Right forelimb (tissue), 1 donor: Measurements from ENCODE around the gene HCAR1.
"Not testable (repeated sequence)": the region's sequence is repeated elsewhere in the genome, so short reads cannot be mapped to it uniquely, and the experiment has no call there.

Source experiments
- DNase-seq: peaks from one replicate; pipeline ENCODE4 v3.0.0-alpha.2; 2018

The HCAR1 gene

GRCh38 chr12:122721057-122721545 is 9.5 kb downstream of the HCAR1 start:
- DNase-seq: no peak

DNA sequence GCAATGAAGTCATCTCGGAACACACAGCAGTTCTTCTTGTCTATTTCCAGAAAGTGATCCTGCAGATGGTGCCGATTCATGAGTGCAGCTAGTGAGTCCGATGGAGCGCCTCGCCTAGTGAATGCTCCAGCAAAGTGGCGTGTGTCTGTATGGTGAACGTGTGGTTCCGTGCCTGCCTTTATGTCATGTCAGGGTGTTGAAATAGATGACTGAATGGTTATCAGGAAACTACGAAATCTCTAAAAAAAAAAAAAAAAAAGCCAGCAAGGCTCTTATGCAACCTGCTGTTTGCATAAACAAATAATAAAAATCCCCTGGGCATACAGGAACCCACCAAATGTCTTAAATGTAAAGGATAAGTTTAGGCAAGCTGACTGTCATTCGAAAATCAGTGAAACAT is 14.0 kb downstream of the HCAR1 start, which contains the start of gene HCAR3:
HCAR3 (minus strand) TSS at position 154 of the 400 bp plus-strand sequence; CDS start at position 80, 74 bp downstream.
- DNase-seq: not testable (repeated sequence)

- DNase-seq: not testable (repeated sequence)
Measured at GRCh38 chr12:122715211-122715610, 15.4 kb downstream of the HCAR1 start.

GRCh38 chr12:122713491-122714188 is 17.0 kb downstream of the HCAR1 start:
- DNase-seq: not testable (repeated sequence)

- DNase-seq: not testable (repeated sequence)
Measured at GRCh38 chr12:122711266-122711665, 19.4 kb downstream of the HCAR1 start.

DNA sequence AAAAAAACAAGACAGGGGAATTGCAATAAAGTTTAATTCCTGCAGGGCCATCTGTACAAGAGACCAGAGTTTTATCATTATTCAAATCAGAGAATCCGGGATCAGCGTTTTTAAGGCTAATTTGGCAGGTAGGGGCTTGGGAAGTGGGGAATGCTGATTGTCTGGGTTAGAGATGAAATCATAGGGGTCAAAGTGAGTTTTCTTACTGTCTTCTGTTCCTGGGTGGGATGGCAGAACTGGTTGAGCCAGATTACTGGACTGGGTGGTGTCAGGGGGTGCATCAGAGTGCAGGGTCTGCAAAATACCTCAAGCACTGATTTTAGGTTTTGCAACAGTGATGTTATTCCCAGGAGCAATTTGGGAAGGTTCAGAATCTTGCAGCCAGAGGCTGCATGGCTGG is 20.3 kb downstream of the HCAR1 start:
- DNase-seq: not testable (repeated sequence)

DNA sequence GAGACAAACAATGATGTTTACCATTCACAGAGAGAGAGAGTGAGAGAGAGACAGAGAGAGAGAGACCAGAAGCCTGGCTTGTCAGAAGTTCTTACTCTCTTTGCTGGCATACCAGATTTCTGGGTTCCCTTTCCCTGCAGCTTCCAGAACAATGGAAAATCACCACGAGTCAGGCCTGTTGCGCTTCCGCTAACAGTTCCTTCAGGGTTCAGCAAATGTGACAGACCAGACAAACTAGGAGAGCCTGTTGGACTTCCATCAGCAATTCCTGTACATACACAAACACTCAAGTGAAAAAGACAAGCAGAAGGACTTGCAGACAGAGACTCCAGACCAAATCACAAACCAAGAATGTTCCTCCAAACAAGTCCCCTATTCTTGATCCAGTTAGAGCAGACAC is 21.4 kb downstream of the HCAR1 start:
- DNase-seq: not testable (repeated sequence)

DNA sequence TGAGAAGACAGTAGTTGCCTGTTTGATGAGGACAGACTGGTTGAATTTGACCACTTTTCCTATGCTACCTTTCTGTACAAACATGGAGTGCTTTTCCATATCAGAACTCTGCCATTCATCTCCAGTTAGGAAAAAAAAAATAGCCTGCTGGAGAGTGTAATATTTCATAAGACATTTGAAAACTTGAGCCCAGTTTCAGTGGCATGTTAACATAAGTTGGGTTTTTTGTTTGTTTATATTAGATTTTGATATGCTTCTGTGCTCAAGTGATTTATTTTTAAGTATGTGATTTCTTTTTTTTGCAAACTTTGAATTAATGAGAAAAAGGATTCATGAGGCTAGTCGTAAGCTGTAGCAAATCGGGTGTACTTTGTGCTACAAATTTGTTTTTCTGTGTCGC is 26.8 kb downstream of the HCAR1 start:
- not testable (repeated sequence) for DNase-seq

DNA sequence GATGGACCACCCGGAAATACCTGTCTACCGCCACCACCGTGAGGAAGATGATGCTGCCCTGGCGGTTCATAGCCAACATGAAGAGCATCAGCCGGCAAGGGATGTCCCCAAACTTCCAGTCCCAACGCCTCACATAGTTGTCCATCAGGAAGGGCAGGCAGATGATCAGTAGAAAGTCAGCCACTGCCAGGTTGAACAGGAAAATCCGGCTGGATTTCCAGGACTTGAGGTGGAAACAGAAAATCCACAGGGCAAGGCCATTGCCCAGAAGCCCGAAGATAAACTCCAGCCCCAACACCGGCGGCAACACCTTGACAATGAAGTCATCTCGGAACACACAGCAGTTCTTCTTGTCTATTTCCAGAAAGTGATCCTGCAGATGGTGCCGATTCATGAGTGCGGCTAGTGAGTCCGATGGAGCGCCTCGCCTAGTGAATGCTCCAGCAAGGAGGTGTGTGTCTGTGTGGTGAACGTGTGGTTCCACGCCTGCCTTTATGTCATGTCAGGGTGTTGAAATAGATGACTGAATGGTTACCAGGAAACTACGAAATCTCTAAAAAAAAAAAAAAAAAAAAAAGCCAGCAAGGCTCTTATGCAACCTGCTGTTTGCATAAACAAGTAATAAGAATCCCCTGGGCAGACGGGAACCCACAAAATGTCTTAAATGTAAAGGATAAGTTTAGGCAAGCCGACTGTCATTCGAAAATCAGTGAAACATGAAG is 27.6 kb downstream of the HCAR1 start, which contains the start of gene HCAR2:
HCAR2 (minus strand) TSS at position 468 of the 722 bp plus-strand sequence; CDS start at position 394, 74 bp downstream.
- DNase-seq: not testable (repeated sequence)

DNA sequence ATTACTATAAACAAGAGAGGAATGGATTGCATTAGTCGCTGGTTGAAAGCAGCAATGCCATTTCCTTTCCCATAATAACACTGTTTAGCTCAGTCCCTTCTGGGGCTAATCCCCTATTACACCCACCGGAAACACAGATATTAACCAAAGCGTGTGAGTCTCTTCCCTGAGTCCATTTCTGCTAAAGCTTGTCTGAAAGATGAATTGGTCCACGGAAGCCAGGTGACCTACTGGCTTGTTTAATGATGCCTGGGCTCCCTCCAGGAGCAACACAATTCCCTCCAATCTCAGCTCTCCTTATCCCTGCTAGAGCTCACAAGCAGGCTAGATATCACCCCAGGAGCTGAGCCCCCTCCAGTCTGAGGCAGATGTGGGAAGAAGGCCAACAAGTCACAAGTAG is 29.2 kb downstream of the HCAR1 start:
- not testable (repeated sequence) for DNase-seq

GRCh38 chr12:122700038-122700710 is 30.5 kb downstream of the HCAR1 start:
- DNase-seq: not testable (repeated sequence)

- DNase-seq: not testable (repeated sequence)
Measured at GRCh38 chr12:122696922-122697321, 33.7 kb downstream of the HCAR1 start.

- no peak for DNase-seq
Measured at GRCh38 chr12:122691566-122691965, 39.1 kb downstream of the HCAR1 start.

GRCh38 chr12:122688291-122688690 is 42.4 kb downstream of the HCAR1 start:
- DNase-seq: no peak

- no peak for DNase-seq
Measured at GRCh38 chr12:122687086-122687485, 43.6 kb downstream of the HCAR1 start.

DNA sequence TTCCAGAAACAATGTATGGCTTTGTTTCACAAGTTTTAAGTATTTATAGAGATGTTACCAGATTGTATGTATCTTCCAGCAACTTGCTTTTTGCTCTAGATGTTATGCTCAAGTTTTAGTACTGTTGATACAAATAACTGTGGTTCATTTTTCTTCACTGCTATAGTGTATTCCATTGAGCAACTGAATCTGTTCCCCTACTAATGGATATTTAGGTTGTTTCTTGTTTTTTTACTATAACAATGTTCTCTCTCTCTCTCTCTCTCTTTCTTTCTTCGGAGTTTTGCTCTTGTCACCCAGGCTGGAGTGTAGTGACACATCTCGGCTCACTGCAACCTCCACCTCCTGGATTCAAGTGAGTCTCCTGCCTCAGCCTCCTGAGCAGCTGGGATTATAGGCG is 44.1 kb downstream of the HCAR1 start:
- DNase-seq: no peak

GRCh38 chr12:122684297-122684813 is 46.3 kb downstream of the HCAR1 start:
- no peak for DNase-seq

- DNase-seq: no peak
Measured at GRCh38 chr12:122681814-122682213, 48.8 kb downstream of the HCAR1 start.

GRCh38 chr12:122680989-122681388 is 49.7 kb downstream of the HCAR1 start:
- DNase-seq: not testable (repeated sequence)

- not testable (repeated sequence) for DNase-seq
Measured at GRCh38 chr12:122676781-122677180, 53.9 kb downstream of the HCAR1 start.
